HepG2 (cell line): ENCODE results near the gene ADSS1. TPM values are rescaled to one million over a fixed set of nuclear protein-coding genes. Genes with fewer than 3 reads are reported as not detected.

Experiments
- ARNTL ChIP-seq: sonication (generic); formaldehyde crosslinking; IDR thresholded peaks from 2 replicates; pipeline ENCODE4 v1.4.0; 2020; ENCODE audit warnings: mild to moderate bottlenecking, missing genetic modification reagents
- BATF2 ChIP-seq: sonication (generic); formaldehyde crosslinking; IDR thresholded peaks from 2 replicates; pipeline ENCODE4 v1.8.0; 2022; ENCODE audit warnings: mild to moderate bottlenecking, missing genetic modification reagents, moderate library complexity
- CERS6 ChIP-seq: sonication (generic); formaldehyde crosslinking; IDR thresholded peaks from 2 replicates; pipeline ENCODE4 v1.5.0; 2020; ENCODE audit warnings: missing genetic modification reagents
- CHD2 ChIP-seq: IDR thresholded peaks from 2 replicates; pipeline ENCODE4 v1.6.1; 2011; ENCODE audit warnings: low read depth, low read length, improper control_type of control experiment
- ELK4 ChIP-seq: sonication (generic); formaldehyde crosslinking; IDR thresholded peaks from 2 replicates; pipeline ENCODE4 v1.9.0; 2021; ENCODE audit warnings: missing genetic modification reagents, borderline replicate concordance
- FUBP1 ChIP-seq: sonication (generic); formaldehyde crosslinking; IDR thresholded peaks from 2 replicates; pipeline ENCODE4 v1.5.1; 2020; ENCODE audit warnings: missing genetic modification reagents, mild to moderate bottlenecking, borderline replicate concordance
- GATAD1 ChIP-seq: IDR thresholded peaks from 2 replicates; pipeline ENCODE4 v1.6.1; 2016; ENCODE audit warnings: missing genetic modification reagents, missing compliant biosample characterization
- JUNB ChIP-seq: sonication (generic); formaldehyde crosslinking; IDR thresholded peaks from 2 replicates; pipeline ENCODE4 v1.8.0; 2022; ENCODE audit warnings: missing genetic modification reagents, mild to moderate bottlenecking, borderline replicate concordance
- NFATC3 ChIP-seq: sonication (generic); formaldehyde crosslinking; IDR thresholded peaks from 2 replicates; pipeline ENCODE4 v1.5.1; 2020; ENCODE audit warnings: mild to moderate bottlenecking, missing genetic modification reagents
- PITX1 ChIP-seq: sonication (generic); formaldehyde crosslinking; IDR thresholded peaks from 2 replicates; pipeline ENCODE4 v1.5.1; 2020; ENCODE audit warnings: mild to moderate bottlenecking, missing genetic modification reagents
- REXO4 ChIP-seq: sonication (generic); formaldehyde crosslinking; IDR thresholded peaks from 2 replicates; pipeline ENCODE4 v1.8.0; 2022; ENCODE audit warnings: missing genetic modification reagents, mild to moderate bottlenecking, borderline replicate concordance
- SP1 ChIP-seq, 2 experiments: fragments of 450-650 bp in 1 of 2; sonication (generic) in 1 of 2; formaldehyde crosslinking in 1 of 2; IDR thresholded peaks; 2 replicates each; pipeline versions ENCODE4 v1.4.0 to v1.6.1; 2016 to 2020; ENCODE audit warnings: missing genetic modification reagents in 1 of 2
- ZNF101 ChIP-seq: sonication (generic); formaldehyde crosslinking; IDR thresholded peaks from 2 replicates; pipeline ENCODE4 v1.4.0; 2020; ENCODE audit warnings: mild to moderate bottlenecking, low read depth, missing genetic modification reagents, borderline replicate concordance
- ZNF143 ChIP-seq: sonication (generic); formaldehyde crosslinking; IDR thresholded peaks from 2 replicates; pipeline ENCODE4 v1.4.0; 2020; ENCODE audit warnings: missing genetic modification reagents
- ZNF232 ChIP-seq: sonication (generic); formaldehyde crosslinking; IDR thresholded peaks from 2 replicates; pipeline ENCODE4 v1.4.0; 2020; ENCODE audit warnings: missing genetic modification reagents, borderline replicate concordance
- ZNF362 ChIP-seq: sonication (generic); formaldehyde crosslinking; IDR thresholded peaks from 2 replicates; pipeline ENCODE4 v1.4.0; 2020; ENCODE audit warnings: missing genetic modification reagents, mild to moderate bottlenecking, borderline replicate concordance
- ZNF451 ChIP-seq: sonication (generic); formaldehyde crosslinking; IDR thresholded peaks from 2 replicates; pipeline ENCODE4 v1.5.0; 2020; ENCODE audit warnings: mild to moderate bottlenecking, missing genetic modification reagents
- ZNF501 ChIP-seq: sonication (generic); formaldehyde crosslinking; IDR thresholded peaks from 2 replicates; pipeline ENCODE4 v1.5.1; 2020; ENCODE audit warnings: mild to moderate bottlenecking, moderate library complexity, missing genetic modification reagents
- ZNF644 ChIP-seq: IDR thresholded peaks from 2 replicates; pipeline ENCODE4 v1.6.1; 2016; ENCODE audit warnings: low read depth
- ZNF672 ChIP-seq: sonication (generic); formaldehyde crosslinking; IDR thresholded peaks from 2 replicates; pipeline ENCODE4 v1.8.1; 2022; ENCODE audit warnings: missing genetic modification reagents
- ZNF703 ChIP-seq: sonication (generic); formaldehyde crosslinking; IDR thresholded peaks from 2 replicates; pipeline ENCODE4 v1.5.1; 2020; ENCODE audit warnings: missing genetic modification reagents, mild to moderate bottlenecking, moderate library complexity, borderline replicate concordance
- ZNF776 ChIP-seq: sonication (generic); formaldehyde crosslinking; IDR thresholded peaks from 2 replicates; pipeline ENCODE4 v1.4.0; 2020; ENCODE audit warnings: mild to moderate bottlenecking, missing genetic modification reagents
- polyA plus RNA-seq, 8 experiments: library from polyadenylated mRNA; depleted of rRNA in 3 of 8; stranded (reverse) in 7 of 8; unstranded in 1 of 8; fragments of >200 nt; fragmentation: Illumina TruSeq in 4 of 8; extraction: Trizol in 4 of 8; gene quantifications; 2 replicates each; pipeline versions ENCODE4 v1.2.1 to v1.2.3, GENCODE V29; 2011 to 2016; ENCODE audit warnings: low read depth in 4 of 8, missing spikeins in 1 of 8, mixed read lengths in 1 of 8; ENCODE audit not compliant: insufficient read depth in 1 of 8
- total RNA-seq, 5 experiments: library from RNA; depleted of rRNA; stranded (reverse); fragments of >200 nt; fragmentation: Illumina TruSeq; extraction: Trizol; gene quantifications; 2 replicates each; pipeline ENCODE4 v1.2.3, GENCODE V29; 2016; ENCODE audit warnings: low read depth in 1 of 5

ADSS1 gene
- total and polyA plus RNA-seq, 2 of the 13 experiments (the other 11 are each of a cell fraction or from before 2014, with no cell fraction given), result 1.0 to 36.7 TPM

- TF ChIP-seq REXO4 (CRISPR knock-in tag), result no peak
- peak; percentile 29; the same call in 1 of the 2 replicates for TF ChIP-seq ZNF143 (CRISPR knock-in tag)
- TF ChIP-seq ZNF232, result no peak; the same call in 1 of the 2 replicates
- no peak; the same call in 1 of the 2 replicates for TF ChIP-seq PITX1
- TF ChIP-seq SP1 (IDR thresholded peaks at IDR 0.05), result peak; percentile 51; the same call in 1 of the 2 replicates
- TF ChIP-seq SP1 (CRISPR knock-in tag; IDR thresholded peaks at IDR 0.05), result peak; percentile 75
- TF ChIP-seq ELK4 (CRISPR knock-in tag), result no peak
- peak; percentile 85 for TF ChIP-seq ZNF776 (CRISPR knock-in tag)
- no peak for TF ChIP-seq ZNF101 (CRISPR knock-in tag)
- peak; percentile 85 for TF ChIP-seq ZNF451 (CRISPR knock-in tag)
- no peak for TF ChIP-seq ZNF644 (CRISPR knock-in tag)
- 0 out of 2 replicates have a peak, but pooled peaks have one; percentile 16 for TF ChIP-seq ZNF362
- no peak; the same call in 1 of the 2 replicates for TF ChIP-seq BATF2 (CRISPR knock-in tag)
- peak; percentile 39; the same call in 1 of the 2 replicates for TF ChIP-seq ZNF672 (CRISPR knock-in tag)
- no peak for TF ChIP-seq FUBP1 (CRISPR knock-in tag)
- no peak; the same call in 1 of the 2 replicates for TF ChIP-seq ZNF703 (CRISPR knock-in tag)
- no peak for TF ChIP-seq JUNB (CRISPR knock-in tag)
- no peak for TF ChIP-seq CERS6 (CRISPR knock-in tag)
- peak; percentile 51 for TF ChIP-seq ARNTL (CRISPR knock-in tag)
- TF ChIP-seq GATAD1, result peak; percentile 94
- TF ChIP-seq ZNF501 (CRISPR knock-in tag), result peak; percentile 59
- TF ChIP-seq CHD2, result peak; percentile 43; the same call in 1 of the 2 replicates
- TF ChIP-seq NFATC3 (CRISPR knock-in tag), result no peak
Observed at GRCh38 chr14:104752735-104753527, 28.9 kb downstream of the ADSS1 start, which contains the start of gene SIVA1 (continued).
